Breast epithelium (tissue), 4 donors: ENCODE measurements around the gene EFNA1. TPM values are rescaled to one million over a fixed set of nuclear protein-coding genes. Genes with fewer than 3 reads are reported as not detected.

Experiments
- DNase-seq, 2 donors: peaks; one replicate each; pipeline ENCODE4 v3.0.0-alpha.2; 2019; ENCODE audit warnings: low spot score in 2 of 2
- H3K27ac ChIP-seq, 2 donors: fragments of 200-600 bp; sonication (generic) in 1 of 2; one replicate each; pipeline ENCODE4 v1.5.1; 2016 to 2019; ENCODE audit warnings: mild to moderate bottlenecking in 1 of 2
- H3K27me3 ChIP-seq, 2 donors: fragments of 200-600 bp; sonication (generic) in 1 of 2; one replicate each; pipeline versions ENCODE4 v1.5.1 to v1.6.0; 2017 to 2019; ENCODE audit warnings: control low read depth in 1 of 2, mild to moderate bottlenecking in 1 of 2
- H3K36me3 ChIP-seq: fragments of 200-600 bp; one replicate; pipeline ENCODE4 v1.5.1; 2019
- H3K4me1 ChIP-seq, 2 donors: fragments of 200-600 bp; sonication (generic); one replicate each; pipeline ENCODE4 v1.5.1; 2016 to 2019; ENCODE audit warnings: control low read depth in 1 of 2
- H3K4me3 ChIP-seq, 3 donors: fragments of 200-600 bp; sonication (generic); 1 replicate in 2 of 3; 2 replicates in 1 of 3; pipeline ENCODE4 v1.5.1; 2016 to 2019; ENCODE audit warnings: mild to moderate bottlenecking in 3 of 3, moderate library complexity in 2 of 3
- H3K9me3 ChIP-seq, 2 donors: fragments of 200-600 bp; sonication (generic) in 1 of 2; one replicate each; pipeline ENCODE4 v1.5.1; 2016 to 2019; ENCODE audit warnings: control low read depth in 1 of 2
- CTCF ChIP-seq, 3 donors: fragments of 450-650 bp; IDR thresholded peaks; one replicate each; pipeline ENCODE4 v1.5.1; 2016 to 2017; ENCODE audit warnings: antibody characterized with exemption in 3 of 3, mild to moderate bottlenecking in 3 of 3, moderate library complexity in 3 of 3
- POLR2A ChIP-seq: fragments of 450-650 bp; IDR thresholded peaks from one replicate; pipeline ENCODE4 v1.6.1; 2016; ENCODE audit warnings: antibody characterized with exemption, mild to moderate bottlenecking, moderate library complexity
- POLR2AphosphoS5 ChIP-seq, 3 donors: sonication (generic); formaldehyde crosslinking; IDR thresholded peaks; one replicate each; pipeline ENCODE4 v1.6.1; 2017; ENCODE audit warnings: antibody characterized with exemption in 3 of 3
- intact Hi-C: fragments of 100-400 bp; cut with DNase I; formaldehyde crosslinking; loops from one replicate; pipeline ENCODE4 v1.15.1; 2023; ENCODE audit warnings: low total_unique reads
- total RNA-seq, 3 donors: library from RNA; depleted of rRNA; stranded (reverse); fragments of >200 nt; gene quantifications; one replicate each; pipeline ENCODE4 v1.1.0, GENCODE V29; 2016

The EFNA1 gene
- total RNA-seq, 3 donors from 2014 or later, result 18.7 to 163 (median 120) TPM

DNA sequence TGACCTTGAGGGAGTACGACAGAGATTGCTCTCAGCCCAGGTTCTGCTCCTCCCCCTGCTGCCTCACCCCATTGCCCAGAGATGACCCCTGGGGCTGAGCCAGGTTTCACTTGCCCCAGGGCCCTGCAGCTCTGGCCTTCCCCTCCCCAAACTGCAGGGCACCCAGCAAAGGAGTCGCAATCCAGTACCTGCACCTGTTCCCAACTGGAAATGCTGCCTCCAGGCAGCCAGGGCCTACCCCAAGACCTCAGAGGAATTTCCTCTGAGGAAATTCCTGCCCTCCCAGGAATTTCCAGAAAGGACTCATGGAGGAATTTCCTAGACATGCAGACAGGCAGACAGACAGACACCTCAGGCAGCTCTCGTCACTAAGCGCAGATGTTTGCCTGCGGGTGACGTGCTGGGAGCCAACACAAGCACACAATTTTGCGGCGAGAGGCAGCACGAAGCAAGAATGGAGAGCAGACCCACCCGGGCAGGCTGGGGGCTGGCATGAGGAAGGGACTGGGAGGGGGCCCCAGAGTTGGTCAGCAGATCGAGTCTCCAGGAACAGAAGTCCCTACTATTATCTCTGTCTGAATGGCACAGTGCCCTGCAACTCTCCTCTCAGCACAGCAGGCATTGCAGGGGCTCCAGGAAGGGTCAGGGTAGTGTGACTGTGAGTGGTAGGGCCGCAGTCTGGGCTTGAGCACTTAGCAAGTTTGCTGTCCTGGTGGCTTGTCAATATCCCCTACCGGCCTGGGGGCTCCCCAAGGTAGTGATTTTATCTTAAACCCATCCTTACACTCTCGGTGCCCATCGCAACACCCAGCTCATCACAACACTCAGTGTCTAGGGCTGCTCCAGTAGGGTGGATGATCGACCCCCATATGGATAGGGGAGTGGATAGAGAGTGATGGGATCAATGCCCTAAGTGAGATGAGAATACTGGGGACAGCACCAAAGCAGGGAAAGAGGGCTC is 2.9 kb upstream of the EFNA1 start:
- intact Hi-C loops, result no loop called here
- H3K9me3 ChIP-seq, result no peaks in the 10 kb centered on the region
- TF ChIP-seq POLR2A (no peak), CTCF (IDR thresholded peaks at IDR 0.05) (no peak), POLR2AphosphoS5 (IDR thresholded peaks at IDR 0.05) (no peak)
- no peak overlapping the region for H3K4me3 ChIP-seq
- peaks cover 3 to 8% of the 10 kb centered on the region in 2 donors for H3K4me1 ChIP-seq
- H3K27ac ChIP-seq, result peak overlapping the region; percentile 95 to 97
- H3K27me3 ChIP-seq, result no peaks in the 10 kb centered on the region
- no peak for DNase-seq
- no peaks in the 10 kb centered on the region for H3K36me3 ChIP-seq

- peak overlapping the region; percentile 95 to 97 for H3K27ac ChIP-seq
- intact Hi-C loops, result no loop called here
These were observed 2.1 kb upstream of the EFNA1 start for GRCh38 chr1:155125511-155125945.

GRCh38 chr1:155125946-155126555 is 1.6 kb upstream of the EFNA1 start:
- DNase-seq, result peak; percentile 65
- no peaks in the 10 kb centered on the region for H3K27me3 ChIP-seq
- no peaks in the 10 kb centered on the region for H3K9me3 ChIP-seq
- peak overlapping the region; percentile 60 to 96 (median 60) for H3K4me3 ChIP-seq
- peaks cover 3 to 14% of the 10 kb centered on the region in 2 donors for H3K4me1 ChIP-seq
- H3K36me3 ChIP-seq, result no peaks in the 10 kb centered on the region
- intact Hi-C loops, result no loop called here
- H3K27ac ChIP-seq, result peak overlapping the region; percentile 95 to 97
- TF ChIP-seq POLR2AphosphoS5 (IDR thresholded peaks at IDR 0.05), result peak in 1 of 3 donors; percentile 5
- peak; percentile 0 for TF ChIP-seq POLR2A
- no peak for TF ChIP-seq CTCF (IDR thresholded peaks at IDR 0.05)

More at GRCh38 chr1:155125511-155125945, 2.1 kb upstream of the EFNA1 start:
- TF ChIP-seq POLR2AphosphoS5 (IDR thresholded peaks at IDR 0.05), result peak in 1 of 3 donors; percentile 0
- no peak for TF ChIP-seq POLR2A
- DNase-seq, result no peak
- Histone ChIP-seq H3K9me3 (no peaks in the 10 kb centered on the region), H3K4me3 (peak overlapping the region in 2 of 3 donors; percentile 60 to 96), H3K27me3 (no peaks in the 10 kb centered on the region), H3K4me1 (peaks cover 3 to 8% of the 10 kb centered on the region in 2 donors), H3K36me3 (no peaks in the 10 kb centered on the region)

DNA sequence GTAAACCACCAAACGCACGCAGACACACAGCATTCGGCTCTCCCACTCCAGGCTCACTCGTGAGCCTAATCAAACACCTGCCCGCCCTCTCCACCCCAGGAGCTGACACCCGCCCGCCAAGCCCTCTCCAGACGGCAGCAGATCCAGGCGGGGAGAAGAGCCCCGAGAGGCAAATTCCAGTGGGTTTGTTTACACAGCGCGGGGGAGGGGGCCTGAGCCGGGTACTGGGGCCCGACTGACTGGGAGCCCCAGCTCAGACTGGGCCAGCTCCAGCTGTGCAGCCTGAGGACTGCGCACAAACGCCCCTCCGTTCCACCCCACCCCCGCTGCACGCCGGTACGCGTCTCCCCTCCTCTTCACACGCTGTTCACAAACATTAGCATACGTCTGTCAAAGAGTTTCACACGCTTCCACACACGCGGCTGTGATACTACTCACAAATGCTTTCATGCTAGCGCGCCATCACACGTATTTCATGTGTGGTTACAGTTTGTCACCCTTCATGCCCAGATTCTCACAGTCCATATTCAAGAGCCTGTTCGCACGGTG is 1.0 kb upstream of the EFNA1 start:
- DNase-seq, result peak; percentile 42 to 76
- Histone ChIP-seq H3K9me3 (no peaks in the 10 kb centered on the region), H3K27me3 (no peaks in the 10 kb centered on the region), H3K36me3 (no peaks in the 10 kb centered on the region), H3K4me1 (peaks cover 3 to 19% of the 10 kb centered on the region in 2 donors), H3K27ac (peak overlapping the region; percentile 95 to 97), H3K4me3 (peak overlapping the region; percentile 60 to 96 (median 60))
- TF ChIP-seq POLR2A (no peak), CTCF (IDR thresholded peaks at IDR 0.05) (no peak), POLR2AphosphoS5 (IDR thresholded peaks at IDR 0.05) (no peak)
- intact Hi-C loops, result no loop called here

GRCh38 chr1:155127967-155128754 is 485 bp downstream of the EFNA1 start:
- intact Hi-C loops, result no loop called here
- TF ChIP-seq POLR2A (no peak), CTCF (IDR thresholded peaks at IDR 0.05) (no peak), POLR2AphosphoS5 (IDR thresholded peaks at IDR 0.05) (no peak)

More at GRCh38 chr1:155127967-155128754, 485 bp downstream of the EFNA1 start:
- H3K36me3 ChIP-seq, result no peaks in the 10 kb centered on the region
- no peak for DNase-seq
- H3K27me3 ChIP-seq, result no peaks in the 10 kb centered on the region
- H3K4me3 ChIP-seq, result peak overlapping the region; percentile 60 to 96 (median 60)
- no peaks in the 10 kb centered on the region for H3K9me3 ChIP-seq
- peak overlapping the region; percentile 95 to 97 for H3K27ac ChIP-seq
- peaks cover 3 to 24% of the 10 kb centered on the region in 2 donors for H3K4me1 ChIP-seq
